T-helper 2 cell treated with Interferon-gamma antibody and Interleukin-4, amounts not matched to agents 100 ng/mL and 5 ng/mL, for 36 hours (primary cell): Measurements from ENCODE around the gene RRM1. TPM values are rescaled to one million over a fixed set of nuclear protein-coding genes. Genes with fewer than 3 reads are reported as not detected.
"Not testable (repeated sequence)": the region's sequence is repeated elsewhere in the genome, so short reads cannot be mapped to it uniquely, and the experiment has no call there.

Experiments
- intact Hi-C: fragments of 100-400 bp; cut with micrococcal nuclease; formaldehyde crosslinking; loops from one replicate; pipeline ENCODE4 v1.15.1; 2023
- total RNA-seq: library from RNA; stranded (reverse); gene quantifications from 2 replicates; pipeline ENCODE4 v1.2.3, GENCODE V29; 2022

The RRM1 gene
- total RNA-seq, 1 donor from 2014 or later = 190 TPM

DNA sequence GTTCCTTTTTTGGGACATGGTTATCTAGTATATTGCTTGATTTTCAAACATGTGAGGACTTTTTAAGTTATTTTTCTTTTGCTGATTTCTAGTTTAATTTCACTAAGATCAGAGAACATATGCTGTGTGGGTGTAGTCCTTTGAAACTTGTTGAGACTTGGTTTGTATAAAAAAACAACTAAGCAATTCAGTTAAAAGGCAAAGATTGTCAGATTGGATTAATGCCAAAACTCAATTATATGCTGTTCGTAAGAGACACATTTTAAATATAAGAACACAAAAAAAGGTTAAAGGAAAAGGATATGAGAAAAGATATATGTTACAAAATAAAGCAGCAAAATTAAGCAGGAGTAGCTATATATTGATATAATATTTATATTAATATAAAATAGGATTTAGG is 17.8 kb upstream of the RRM1 start:
- intact Hi-C loops = no loop called here

DNA sequence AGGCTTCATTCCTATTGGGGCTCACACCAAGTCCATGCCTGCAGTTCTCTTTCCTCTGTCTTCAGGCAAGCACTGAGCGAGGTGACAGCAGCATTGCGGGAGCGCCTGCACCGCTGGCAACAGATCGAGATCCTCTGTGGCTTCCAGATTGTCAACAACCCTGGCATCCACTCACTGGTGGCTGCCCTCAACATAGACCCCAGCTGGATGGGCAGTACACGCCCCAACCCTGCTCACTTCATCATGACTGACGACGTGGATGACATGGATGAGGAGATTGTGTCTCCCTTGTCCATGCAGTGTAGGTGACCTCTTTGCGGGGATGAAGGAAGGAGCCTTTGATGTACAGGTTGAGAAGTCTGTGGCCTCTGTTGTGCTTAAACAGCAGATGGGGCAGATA is 11.4 kb upstream of the RRM1 start:
- intact Hi-C loops = no loop called here

DNA sequence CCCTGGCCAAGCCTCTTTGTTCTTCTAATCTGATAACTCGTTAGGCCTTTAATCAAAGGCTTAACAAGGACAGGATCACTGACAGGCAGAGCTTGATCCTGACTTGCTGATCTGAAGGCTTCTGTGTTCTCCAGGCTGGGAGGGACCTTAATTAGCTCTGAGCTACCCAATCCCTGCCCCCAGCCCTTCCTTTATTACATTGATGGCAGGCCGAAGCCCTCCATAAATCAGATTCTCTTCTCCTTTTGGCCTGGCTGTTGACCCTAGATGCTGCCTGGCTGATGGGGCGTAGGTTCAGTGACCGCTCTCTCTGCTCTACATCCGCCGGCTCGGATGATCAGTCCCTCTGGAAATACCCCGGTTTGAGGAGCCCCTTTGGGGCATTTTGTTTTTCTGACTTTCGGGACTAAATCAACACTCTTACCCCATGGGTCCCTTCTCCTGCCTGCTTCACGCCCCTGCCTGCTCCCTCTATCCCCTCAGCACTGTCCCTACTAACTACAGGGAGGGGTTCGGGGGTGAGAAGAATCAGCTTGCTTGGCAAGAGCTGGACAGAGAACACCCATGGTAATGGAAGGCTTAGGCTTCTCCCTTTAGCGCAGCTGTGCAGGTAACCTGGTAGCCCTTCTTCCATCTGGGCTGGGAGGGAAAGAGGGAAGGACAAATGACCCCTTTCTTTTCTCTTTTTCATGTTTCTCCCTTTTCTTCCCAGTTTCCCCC is 10.0 kb upstream of the RRM1 start:
- intact Hi-C loops = no loop called here

DNA sequence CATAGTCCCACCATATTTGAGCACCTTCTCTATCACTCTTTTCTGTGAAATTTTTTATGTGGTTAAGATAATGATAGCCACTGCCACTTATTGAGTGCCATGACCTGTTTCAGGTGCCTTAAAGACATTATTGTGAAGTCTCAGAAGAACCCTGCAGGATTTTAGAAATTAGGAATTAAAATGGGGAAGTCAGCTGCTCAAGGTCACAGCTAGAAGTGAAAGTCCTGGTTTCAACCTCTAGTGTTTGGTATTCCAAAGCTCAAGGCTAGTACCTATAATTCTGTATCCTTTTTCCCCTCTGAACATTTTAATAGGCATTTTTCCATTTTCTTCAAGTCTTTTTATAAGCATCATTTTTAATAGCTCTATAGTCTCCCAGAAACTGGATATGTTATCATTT is 9.0 kb upstream of the RRM1 start:
- intact Hi-C loops = no loop called here

DNA sequence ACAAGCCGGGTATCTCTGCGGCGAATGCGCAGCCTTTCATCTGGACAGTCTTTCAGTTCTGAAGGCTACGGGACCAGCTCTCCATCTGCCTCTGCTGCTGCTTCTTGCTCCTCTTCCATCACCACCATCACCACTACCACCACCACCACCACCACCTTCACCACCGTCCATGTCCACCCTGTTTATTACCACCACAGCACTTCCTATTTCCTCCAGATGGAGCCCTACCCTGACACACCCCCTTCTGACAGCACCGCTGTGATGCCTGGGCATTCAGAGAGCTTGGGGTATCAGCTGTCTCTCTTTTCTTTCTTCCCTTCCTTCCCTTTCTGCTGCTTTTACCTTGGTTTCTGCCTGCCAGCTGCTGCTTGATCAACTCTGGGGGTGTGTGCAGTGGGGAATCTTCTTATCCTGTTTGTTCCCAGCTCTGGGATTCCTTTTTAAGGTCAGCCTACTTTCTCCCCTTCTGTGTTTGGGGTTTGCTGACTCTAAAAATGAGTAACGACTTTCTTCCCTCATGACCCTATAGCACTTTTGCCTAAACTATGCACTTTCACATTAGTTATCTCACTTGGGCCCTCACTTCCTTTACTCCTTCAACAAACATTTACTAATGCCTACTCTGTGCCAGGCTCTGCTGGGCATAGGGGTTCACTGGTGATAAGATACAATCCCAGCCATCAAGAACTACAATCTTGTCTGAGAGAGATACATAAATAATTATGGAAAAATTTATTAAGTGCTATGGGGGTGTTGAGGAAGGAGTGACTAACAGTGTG is 7.8 kb upstream of the RRM1 start:
- intact Hi-C loops = no loop called here

DNA sequence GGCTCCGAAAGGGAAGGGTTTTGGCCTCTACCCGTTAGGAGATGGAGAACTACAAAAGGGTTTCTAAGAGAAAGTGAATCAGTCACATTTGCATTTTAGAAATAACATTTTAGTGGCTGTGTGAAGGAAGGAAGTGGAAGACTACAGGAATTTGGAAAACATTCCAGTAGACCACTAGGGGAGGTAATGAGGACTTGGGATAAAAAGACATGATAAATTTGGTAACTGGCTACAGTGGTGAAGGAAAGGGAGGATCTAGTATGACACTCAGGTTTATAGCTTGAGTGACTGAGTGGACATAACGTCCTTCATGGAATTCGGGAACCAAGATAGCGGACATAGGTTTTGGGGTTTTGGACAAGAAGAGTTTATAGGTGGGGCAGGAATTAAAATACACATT is 7.0 kb upstream of the RRM1 start:
- intact Hi-C loops = no loop called here

DNA sequence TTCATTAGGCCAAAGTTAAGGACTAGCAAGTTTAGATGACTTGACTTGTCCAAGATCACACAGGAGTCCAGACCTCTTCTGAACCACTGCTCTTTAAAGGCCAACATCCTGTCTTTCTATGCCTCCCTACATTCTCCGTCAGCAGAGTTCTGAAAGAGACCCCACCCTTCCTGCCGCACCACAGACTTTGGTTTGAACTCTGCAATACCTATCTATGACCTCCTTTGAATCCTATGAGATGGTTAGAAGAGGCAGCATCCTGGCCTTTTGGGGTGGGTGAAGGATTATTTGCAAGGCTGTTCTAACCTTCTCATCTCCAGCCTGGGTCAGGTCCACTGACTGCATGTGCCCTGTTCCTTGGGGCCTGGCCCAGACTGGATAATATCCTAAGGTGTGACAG is 4.3 kb upstream of the RRM1 start:
- intact Hi-C loops = loop anchor here (1.0 to 10.0 kb wide), 3 partner anchors 249 to 1095 kb away; partner anchors contain the start of genes NAP1L4 and TRIM68

DNA sequence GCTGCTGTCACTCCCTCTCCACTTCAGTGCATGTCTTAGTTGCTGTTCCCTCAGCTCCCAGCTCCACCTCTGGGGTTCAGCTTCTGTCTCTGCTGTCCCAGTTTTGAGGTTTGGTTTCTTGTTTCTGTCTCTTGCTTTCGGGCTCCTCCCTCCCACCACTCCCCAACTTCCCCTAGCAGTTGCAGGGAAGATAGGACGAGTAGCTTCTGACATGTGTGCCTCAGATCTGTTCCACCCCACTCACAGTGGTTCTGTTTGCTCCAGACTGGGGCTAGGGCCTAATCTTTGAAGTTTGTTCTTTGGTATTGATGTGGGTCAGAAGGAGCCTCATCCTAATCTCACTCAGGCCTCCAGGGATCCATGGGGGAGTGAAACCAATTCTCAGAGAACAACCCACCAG is 2.6 kb upstream of the RRM1 start:
- intact Hi-C loops = loop anchor here (10.0 kb wide), 2 partner anchors 513 to 1097 kb away; partner anchors contain the start of genes NAP1L4 and TRIM68

DNA sequence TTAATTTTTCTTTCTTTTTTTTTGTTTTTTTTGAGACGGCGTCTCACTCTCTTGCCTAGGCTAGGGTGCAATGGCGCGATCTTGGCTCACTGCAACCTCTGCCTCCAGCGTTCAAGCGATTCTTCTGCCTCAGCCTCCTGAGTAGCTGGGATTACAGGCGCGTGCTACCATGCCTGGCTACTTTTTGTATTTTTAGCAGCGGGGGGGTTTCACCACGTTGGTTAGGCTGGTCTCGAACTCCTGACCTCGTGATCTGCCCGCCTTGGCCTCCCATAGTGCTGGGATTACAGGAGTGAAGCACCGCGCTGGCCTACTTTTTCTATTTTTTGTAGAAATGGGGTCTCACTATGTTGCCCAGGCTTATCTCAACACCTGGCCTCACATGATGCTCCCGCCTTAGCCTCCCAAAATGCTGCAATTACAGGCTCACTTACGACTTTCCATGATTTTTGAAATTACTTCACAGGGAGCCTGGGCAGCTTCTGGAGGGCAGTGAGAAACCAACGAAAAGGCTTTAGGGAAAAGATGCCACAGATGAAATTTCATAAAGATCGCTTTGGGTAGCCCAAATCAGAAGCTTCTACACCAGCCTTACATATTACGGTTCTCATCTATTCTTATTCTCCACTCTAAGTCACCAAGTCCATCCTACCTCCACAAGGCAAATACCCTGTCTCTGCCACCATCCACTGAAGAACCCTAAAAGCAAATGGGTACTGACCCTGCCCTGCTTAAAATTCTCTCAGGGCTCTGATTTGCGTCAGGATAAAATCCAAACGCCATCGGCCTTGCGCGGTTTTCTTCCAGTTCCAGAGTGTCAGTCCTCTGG is 866 bp upstream of the RRM1 start:
- intact Hi-C loops = loop anchor here (1.0 to 10.0 kb wide), 5 partner anchors 238 to 1099 kb away; partner anchors contain the start of genes NAP1L4, NUP98, STIM1 and TRIM68

DNA sequence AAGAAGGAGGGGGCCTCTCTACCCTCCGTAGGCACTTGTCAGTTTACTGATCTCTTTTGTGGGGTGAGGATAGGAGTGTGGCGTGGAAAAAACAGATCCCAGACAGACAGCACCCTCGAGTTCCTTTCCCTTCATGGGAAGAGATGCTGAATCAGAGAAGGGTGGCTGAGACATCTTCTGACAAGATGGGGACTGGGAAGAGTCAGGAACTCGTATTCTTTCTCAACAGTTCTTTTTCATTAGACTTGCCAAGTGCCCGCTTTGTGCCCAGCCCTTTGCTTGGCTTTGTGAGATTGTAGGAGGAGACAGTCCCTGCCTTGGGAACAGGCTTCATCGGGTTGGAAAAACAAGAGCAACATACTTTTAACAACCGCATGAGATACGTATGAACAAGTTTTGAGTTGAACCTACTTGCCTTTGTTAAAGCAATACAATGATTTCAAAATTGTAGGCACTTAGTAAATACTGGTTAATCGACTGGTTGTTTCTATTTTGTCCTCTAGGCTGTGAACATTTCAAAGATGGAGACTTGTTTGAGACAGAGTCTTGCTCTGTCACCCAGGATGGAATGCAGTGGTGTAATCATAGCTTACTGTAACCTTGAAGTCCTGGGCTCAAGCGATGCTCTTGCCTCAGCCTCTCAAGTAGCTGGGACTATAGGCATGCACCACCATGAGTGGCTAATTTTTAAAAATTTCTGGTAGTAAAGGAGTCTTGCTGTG is 1.1 kb downstream of the RRM1 start:
- intact Hi-C loops = loop anchor here (10.0 kb wide), 2 partner anchors 509 to 1101 kb away; partner anchors contain the start of genes NAP1L4 and TRIM68

DNA sequence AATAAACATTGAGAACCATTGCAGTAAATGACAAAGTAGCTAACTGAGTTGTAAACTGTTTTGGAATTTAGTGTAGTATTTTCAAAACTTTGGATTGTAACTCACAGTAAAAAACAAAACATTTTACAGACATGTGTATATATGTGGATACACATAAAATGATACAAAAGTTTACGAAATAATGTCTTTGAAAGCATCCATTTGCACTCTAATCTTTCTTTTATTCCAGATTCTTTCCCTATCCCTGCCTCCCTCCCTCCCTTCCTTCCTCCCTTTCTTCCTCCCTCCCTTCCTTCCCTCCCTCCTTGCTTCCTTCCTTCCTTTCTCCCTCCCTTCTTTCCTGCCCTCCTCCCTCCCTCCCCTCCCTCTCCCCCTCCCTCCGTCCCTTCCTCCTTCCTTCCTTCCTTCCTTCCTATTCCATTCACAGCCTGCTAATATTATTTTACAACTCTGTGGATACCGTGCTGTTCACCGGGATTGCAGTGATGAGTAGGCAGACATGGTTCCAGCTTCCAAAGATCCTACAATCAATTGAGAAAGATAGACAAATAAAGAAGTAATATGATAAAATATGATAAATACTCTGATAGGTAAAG is 3.5 kb downstream of the RRM1 start:
- intact Hi-C loops = loop anchor here (10.0 kb wide), 2 partner anchors 507 to 1103 kb away; partner anchors contain the start of genes NAP1L4 and TRIM68

DNA sequence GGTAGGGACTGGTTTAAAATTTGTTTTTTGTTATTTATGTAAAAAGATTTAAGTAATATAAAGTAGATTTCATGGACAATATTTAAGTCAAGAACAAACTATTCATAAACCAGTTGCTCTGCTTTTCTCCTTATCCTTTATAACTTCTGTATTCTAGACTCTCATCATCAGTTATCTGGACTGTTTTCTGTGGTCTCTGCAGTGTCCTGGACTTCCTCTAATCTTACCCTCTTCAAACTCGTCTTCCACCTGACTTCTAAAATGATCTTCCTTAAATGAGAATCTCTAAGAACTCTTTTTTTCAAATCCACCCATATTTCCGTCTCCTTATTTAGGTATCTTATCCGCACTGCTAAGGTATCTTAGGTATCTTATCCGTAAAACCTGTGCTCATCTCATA is 8.1 kb downstream of the RRM1 start:
- intact Hi-C loops = no loop called here

DNA sequence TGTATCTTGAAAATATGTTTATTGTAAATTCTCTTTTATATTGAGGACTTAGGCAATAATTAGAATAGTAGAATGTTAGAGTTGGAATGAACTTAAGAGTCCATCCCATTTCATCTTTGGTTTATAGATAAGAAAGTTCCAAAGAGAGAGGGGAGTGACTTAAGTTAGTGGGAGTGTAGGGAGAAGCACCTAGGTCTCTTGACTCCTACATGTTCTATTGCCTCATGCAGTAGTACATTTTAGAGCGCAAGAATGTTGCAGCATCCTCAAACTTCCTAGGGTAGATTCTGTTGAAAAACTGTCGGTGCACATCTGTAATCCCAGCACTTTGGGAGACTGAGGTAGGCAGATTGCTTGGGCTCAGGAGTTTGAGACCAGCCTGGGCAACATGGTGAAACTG is 8.7 kb downstream of the RRM1 start:
- intact Hi-C loops = no loop called here

DNA sequence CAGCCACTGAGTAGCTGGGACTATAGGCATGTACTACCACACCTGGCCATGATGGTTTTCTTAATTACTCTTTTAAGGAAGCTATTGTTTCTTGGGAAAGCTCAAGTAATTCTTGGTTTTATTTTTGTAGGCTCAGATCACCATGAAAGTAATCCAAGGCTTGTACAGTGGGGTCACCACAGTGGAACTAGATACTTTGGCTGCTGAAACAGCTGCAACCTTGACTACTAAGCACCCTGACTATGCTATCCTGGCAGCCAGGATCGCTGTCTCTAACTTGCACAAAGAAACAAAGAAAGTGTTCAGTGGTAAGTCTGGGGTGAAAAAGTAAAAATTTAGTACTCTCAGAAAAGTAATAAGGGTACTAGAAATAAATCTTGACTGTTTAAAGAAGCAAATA is 11.3 kb downstream of the RRM1 start:
- intact Hi-C loops = no loop called here

DNA sequence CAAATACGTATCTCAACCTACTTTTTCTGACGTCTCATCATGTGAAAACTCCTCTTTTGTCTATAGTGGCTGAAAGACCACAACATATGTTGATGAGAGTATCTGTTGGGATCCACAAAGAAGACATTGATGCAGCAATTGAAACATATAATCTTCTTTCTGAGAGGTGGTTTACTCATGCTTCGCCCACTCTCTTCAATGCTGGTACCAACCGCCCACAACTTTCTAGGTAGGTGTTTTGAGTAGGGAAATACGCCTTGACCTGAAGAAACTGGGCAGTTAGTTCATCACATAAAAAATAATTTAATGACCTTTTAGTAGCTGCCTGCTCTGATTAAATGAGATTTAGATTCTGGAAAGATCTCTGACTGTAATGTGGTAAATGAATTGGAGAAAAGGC is 17.2 kb downstream of the RRM1 start:
- intact Hi-C loops = no loop called here

DNA sequence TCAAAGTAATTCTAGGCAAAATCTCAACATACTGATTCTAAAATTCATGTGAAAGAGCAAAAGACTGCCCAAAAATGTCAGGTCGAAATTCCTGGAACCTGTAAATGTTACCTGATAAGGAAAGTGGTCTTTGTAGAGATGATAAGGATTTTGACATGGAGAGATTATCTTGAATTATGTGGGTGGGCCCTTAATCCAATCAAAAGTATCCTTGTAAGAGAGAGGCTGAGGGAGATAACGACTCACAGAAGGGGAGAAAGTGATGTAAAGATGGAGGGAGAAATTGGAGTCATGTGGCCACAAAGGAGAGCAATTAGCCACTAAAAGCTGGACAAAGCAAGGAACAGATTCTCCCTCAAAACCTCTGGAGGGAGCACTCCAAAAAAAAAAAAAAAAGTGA is 20.5 kb downstream of the RRM1 start:
- intact Hi-C loops = no loop called here

DNA sequence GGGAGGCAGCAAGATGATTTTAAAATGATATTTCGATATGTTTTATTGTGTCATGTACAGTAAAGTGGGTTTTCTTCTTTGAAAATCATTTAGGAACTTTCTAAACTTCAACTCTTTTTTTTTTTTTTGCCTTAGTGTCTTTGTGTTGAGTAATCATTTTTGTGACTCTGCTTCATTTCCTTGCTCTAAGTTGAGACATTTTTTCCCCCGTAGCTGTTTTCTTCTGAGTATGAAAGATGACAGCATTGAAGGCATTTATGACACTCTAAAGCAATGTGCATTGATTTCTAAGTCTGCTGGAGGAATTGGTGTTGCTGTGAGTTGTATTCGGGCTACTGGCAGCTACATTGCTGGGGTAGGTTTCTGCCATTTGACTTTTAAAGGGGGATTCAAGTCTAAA is 23.5 kb downstream of the RRM1 start:
- intact Hi-C loops = no loop called here

DNA sequence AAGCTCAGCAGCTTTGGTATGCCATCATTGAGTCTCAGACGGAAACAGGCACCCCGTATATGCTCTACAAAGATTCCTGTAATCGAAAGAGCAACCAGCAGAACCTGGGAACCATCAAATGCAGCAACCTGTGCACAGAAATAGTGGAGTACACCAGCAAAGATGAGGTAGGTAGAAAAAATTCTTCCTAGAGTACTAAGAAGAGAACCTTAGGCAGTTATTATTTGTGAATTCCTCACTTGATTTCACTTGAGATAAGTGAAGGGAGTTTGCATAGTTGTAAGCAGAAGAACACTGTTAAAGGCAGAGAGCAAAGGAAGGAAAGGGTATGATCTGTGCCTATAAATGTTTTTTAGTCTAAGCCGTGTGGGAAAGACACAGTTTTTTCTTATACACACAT is 28.6 kb downstream of the RRM1 start:
- intact Hi-C loops = no loop called here

DNA sequence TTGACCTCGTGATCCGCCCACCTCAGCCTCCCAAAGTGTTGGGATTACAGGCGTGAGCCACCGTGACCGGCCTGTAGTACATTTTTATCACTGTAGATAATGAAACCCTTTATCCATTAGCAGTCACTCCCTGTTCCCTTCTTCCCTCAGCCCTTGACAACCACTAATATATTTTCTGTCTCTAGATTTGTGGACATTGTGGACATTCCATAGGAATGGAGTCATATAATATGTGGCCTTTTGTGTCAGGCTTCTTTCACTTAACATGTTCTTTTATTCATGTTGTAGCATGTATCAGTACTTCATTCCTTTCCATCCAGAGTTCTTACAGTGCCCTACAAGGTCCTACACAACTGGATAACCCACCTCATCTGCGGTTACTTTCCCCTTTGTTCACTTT is 30.5 kb downstream of the RRM1 start:
- intact Hi-C loops = no loop called here

DNA sequence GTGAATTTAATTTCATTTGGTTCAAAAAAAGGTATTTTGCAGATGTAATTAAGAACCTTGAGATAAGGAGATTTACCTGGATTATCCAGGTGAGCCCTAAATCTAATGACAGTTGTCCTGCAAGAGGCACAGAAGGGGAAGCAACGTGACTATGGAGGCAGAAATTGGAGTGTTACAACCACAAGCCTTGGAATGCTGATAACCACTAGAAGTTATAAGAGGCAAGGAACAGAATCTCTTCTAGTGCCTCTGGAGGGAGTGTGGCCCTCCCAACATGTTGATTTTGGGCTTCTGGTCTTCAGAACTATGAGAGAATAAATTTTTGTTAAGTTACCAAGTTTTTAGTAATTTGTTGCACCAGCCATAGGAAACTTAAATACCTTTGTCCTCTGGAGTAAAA is 32.8 kb downstream of the RRM1 start:
- intact Hi-C loops = no loop called here

DNA sequence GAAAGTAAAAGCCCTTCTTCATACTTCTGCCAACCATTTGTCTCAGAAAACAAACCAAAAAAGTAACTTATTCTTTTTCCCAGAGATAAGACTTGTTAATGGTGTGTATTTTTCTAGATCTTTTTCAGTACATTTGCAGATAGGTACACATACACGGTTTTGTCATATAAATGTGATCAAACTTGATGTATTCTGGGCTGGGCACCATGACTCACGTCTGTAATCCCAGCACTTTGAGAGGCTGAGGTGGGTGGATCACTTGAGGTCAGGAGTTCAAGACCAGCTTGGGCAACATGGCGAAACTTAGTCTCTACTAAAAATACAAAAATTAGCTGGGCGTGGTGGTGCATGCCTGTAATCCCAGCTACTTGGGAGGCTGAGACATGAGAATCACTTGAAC is 35.6 kb downstream of the RRM1 start:
- intact Hi-C loops = not testable (repeated sequence)
